ENCODE measurements around the gene ITGB5.

The ITGB5 gene

DNA sequence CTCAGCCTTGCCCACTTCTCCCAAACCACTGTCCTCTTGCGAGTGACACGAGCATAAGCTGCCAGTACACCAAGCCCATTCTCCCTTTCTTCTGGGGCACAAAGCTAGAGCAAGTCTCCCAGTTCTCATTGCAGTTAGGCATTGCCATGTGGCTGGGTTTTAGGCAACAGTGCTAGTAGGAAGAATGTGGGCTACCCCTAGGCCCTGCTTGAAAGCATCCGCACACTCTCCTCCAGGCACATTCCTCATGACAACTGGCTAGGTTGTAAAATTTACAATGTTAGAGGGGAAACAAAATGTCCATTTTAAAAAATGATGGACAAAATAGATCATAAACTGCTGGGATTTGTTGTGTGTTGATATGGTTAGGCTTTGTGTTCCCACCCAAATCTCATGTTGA lies 19.7 kb downstream of the ITGB5 start:
- TF ChIP-seq, protein P1, sequence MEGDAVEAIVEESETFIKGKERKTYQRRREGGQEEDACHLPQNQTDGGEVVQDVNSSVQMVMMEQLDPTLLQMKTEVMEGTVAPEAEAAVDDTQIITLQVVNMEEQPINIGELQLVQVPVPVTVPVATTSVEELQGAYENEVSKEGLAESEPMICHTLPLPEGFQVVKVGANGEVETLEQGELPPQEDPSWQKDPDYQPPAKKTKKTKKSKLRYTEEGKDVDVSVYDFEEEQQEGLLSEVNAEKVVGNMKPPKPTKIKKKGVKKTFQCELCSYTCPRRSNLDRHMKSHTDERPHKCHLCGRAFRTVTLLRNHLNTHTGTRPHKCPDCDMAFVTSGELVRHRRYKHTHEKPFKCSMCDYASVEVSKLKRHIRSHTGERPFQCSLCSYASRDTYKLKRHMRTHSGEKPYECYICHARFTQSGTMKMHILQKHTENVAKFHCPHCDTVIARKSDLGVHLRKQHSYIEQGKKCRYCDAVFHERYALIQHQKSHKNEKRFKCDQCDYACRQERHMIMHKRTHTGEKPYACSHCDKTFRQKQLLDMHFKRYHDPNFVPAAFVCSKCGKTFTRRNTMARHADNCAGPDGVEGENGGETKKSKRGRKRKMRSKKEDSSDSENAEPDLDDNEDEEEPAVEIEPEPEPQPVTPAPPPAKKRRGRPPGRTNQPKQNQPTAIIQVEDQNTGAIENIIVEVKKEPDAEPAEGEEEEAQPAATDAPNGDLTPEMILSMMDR (IDR thresholded peaks at IDR 0.05; ENCODE audit: low read depth, low read length) = no peak
- no peak for TF ChIP-seq EZH2phosphoT487 (IDR thresholded peaks at IDR 0.05; ENCODE audit: low read depth)
- no peak overlapping the region for H2AFZ ChIP-seq (ENCODE audit: low read depth, low read length)
- H3K79me2 ChIP-seq (ENCODE audit: low read length) = no peaks in the 10 kb centered on the region
- peaks cover 4% of the 10 kb centered on the region; the same call in 1 of the 2 replicates for H3K27me3 ChIP-seq (ENCODE audit: low read depth, low read length)
- H4K20me1 ChIP-seq (ENCODE audit: insufficient read depth, low read length) = no peaks in the 10 kb centered on the region
- no peaks in the 10 kb centered on the region for H3K36me3 ChIP-seq (replicated peaks; ENCODE audit: low read depth, low read length)
- no peaks in the 10 kb centered on the region for H3K9me3 ChIP-seq (ENCODE audit: insufficient read depth, low read length)
- no peak overlapping the region for H3K9ac ChIP-seq (ENCODE audit: low read length)
- peaks cover 11% of the 10 kb centered on the region for H3K4me1 ChIP-seq (ENCODE audit: low read length)
- H3K4me2 ChIP-seq (ENCODE audit: low read length) = no peak overlapping the region
- H3K27ac ChIP-seq (ENCODE audit: low read length) = no peak overlapping the region
- H3K4me3 ChIP-seq (ENCODE audit: low read length) = no peak overlapping the region

DNA sequence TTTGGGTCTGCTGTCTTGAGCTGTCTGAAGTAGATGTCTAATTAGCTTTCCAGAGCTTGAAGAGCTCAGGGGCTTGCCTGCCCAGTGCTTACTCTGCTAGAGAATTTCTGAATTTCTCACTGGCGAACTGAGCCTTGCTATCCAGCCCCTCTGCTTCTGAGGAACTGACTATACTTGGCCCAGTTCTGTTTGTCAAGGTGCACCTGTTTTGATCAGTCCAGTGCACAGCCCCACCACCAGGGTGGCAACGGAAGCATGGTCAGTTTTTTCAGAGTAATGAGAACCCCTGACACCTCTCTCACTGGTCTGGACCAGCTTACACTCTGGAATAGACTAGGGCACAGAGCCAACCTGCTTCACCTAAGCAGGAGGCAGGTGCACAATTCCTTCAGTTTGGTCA lies 25.2 kb downstream of the ITGB5 start:
- Histone ChIP-seq H3K27ac (ENCODE audit: low read length) (no peak overlapping the region), H3K36me3 (replicated peaks; ENCODE audit: low read depth, low read length) (no peaks in the 10 kb centered on the region), H3K79me2 (ENCODE audit: low read length) (no peaks in the 10 kb centered on the region), H3K9ac (ENCODE audit: low read length) (no peak overlapping the region), H3K4me3 (ENCODE audit: low read length) (no peak overlapping the region), H3K27me3 (ENCODE audit: low read depth, low read length) (0 out of 2 replicates have a peak, but pooled peaks cover 5% of the 10 kb centered on the region), H2AFZ (ENCODE audit: low read depth, low read length) (no peak overlapping the region), H3K4me1 (ENCODE audit: low read length) (peaks cover 19% of the 10 kb centered on the region), H4K20me1 (ENCODE audit: insufficient read depth, low read length) (no peaks in the 10 kb centered on the region), H3K4me2 (ENCODE audit: low read length) (no peak overlapping the region), H3K9me3 (ENCODE audit: insufficient read depth, low read length) (no peaks in the 10 kb centered on the region)
- TF ChIP-seq EZH2phosphoT487 (IDR thresholded peaks at IDR 0.05; ENCODE audit: low read depth) = no peak
- TF ChIP-seq, protein P1 (IDR thresholded peaks at IDR 0.05; ENCODE audit: low read depth, low read length) = no peak

DNA sequence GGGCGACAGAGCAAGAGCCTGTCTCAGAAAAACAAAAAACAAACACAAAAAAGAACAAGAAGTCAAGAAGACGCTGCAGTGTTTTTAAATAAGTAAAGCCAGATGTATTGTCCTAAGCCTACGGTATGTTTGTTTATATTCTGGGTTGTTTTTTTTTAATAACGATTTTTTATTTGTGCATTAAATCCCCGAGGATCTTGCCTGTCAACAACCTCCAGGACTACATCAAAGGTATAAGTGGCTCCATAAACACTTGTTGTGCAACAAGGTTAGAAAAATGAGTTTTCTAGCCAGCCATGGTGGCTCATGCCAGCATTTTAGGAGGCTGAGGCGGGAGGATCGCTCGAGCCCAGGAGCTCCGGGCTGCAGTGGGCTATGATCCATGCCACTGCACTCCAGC lies 26.1 kb downstream of the ITGB5 start:
- Histone ChIP-seq H3K4me2 (ENCODE audit: low read length) (no peak overlapping the region), H3K79me2 (ENCODE audit: low read length) (no peaks in the 10 kb centered on the region), H3K4me1 (ENCODE audit: low read length) (peaks cover 19% of the 10 kb centered on the region)

DNA sequence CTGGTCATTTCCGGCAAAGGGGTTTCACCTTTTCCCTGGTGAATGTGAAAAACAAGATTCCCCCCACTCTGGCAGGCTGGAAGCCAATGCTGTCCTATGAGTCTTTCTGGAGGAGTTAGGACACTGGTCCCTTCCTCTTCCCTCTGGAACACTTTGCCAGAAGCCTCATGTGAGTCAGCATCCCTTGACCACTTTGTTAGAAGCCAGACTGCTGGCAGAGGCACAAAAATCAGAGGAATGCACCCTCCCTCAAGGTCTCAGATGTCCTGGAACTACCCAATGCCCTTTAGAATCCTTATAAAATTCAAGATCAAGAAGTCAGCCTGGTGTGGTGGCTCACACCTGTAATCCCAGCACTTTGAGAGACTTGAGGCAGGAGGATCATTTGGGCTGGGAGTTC lies 26.6 kb downstream of the ITGB5 start:
- Histone ChIP-seq H3K36me3 (replicated peaks; ENCODE audit: low read depth, low read length) (no peaks in the 10 kb centered on the region), H3K4me1 (ENCODE audit: low read length) (peaks cover 19% of the 10 kb centered on the region), H3K9me3 (ENCODE audit: insufficient read depth, low read length) (no peaks in the 10 kb centered on the region), H3K4me3 (ENCODE audit: low read length) (no peak overlapping the region), H3K79me2 (ENCODE audit: low read length) (no peaks in the 10 kb centered on the region), H4K20me1 (ENCODE audit: insufficient read depth, low read length) (no peaks in the 10 kb centered on the region), H3K27me3 (ENCODE audit: low read depth, low read length) (0 out of 2 replicates have a peak, but pooled peaks cover 5% of the 10 kb centered on the region), H3K27ac (ENCODE audit: low read length) (no peak overlapping the region), H2AFZ (ENCODE audit: low read depth, low read length) (no peak overlapping the region), H3K9ac (ENCODE audit: low read length) (no peak overlapping the region), H3K4me2 (ENCODE audit: low read length) (no peak overlapping the region)
- TF ChIP-seq EZH2phosphoT487 (IDR thresholded peaks at IDR 0.05; ENCODE audit: low read depth) = no peak
- TF ChIP-seq, protein P1 (IDR thresholded peaks at IDR 0.05; ENCODE audit: low read depth, low read length) = no peak

More for the DNA sequence above, 26.1 kb downstream of the ITGB5 start:
- Histone ChIP-seq H3K4me3 (ENCODE audit: low read length) (no peak overlapping the region), H3K27me3 (ENCODE audit: low read depth, low read length) (0 out of 2 replicates have a peak, but pooled peaks cover 5% of the 10 kb centered on the region), H4K20me1 (ENCODE audit: insufficient read depth, low read length) (no peaks in the 10 kb centered on the region), H3K9ac (ENCODE audit: low read length) (no peak overlapping the region), H3K27ac (ENCODE audit: low read length) (no peak overlapping the region), H2AFZ (ENCODE audit: low read depth, low read length) (no peak overlapping the region), H3K36me3 (replicated peaks; ENCODE audit: low read depth, low read length) (no peaks in the 10 kb centered on the region), H3K9me3 (ENCODE audit: insufficient read depth, low read length) (no peaks in the 10 kb centered on the region)
- no peak for TF ChIP-seq EZH2phosphoT487 (IDR thresholded peaks at IDR 0.05; ENCODE audit: low read depth)
- TF ChIP-seq, protein P1 (IDR thresholded peaks at IDR 0.05; ENCODE audit: low read depth, low read length) = no peak
